ENCODE data around the gene GABPB2.

The GABPB2 gene

DNA sequence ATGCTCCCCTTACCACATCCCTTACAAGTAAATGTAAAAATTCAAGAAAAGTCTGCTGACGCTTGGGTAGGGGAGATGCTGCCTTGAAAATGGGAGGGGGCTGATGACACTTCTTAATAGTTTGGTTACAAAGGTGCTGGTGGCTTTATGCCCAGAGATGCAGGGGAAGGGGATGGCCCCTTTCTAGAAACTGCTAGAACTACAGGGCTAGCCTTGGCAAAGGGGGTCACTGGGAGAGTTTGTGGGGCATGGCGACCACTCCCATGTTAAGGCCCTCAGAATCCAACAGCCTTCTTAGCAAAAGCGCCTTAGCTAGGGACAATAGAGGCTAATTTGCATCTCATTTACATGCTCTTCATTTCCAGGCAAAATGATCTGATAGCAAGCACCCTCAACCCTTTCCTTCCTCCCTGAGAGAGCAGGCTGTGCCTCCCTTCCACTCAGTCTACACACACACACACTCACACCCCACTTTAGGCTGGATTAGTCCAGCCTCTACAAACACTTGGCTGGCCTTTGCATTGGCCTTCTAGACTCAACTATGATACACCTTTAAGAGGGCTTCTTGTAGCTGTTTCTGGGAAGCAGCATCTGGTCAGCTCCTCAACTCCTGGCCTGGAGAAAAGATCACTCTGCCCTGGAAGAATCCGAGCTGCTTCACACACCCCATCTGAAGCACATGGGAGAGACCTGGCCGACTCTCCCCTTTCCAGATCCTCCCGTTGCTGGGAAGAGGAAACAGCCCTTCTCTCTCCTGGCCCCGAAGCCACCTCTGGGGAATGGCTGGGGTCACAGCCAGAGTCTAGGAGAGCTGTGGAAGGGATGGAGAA lies 74.1 kb downstream of the GABPB2 start:
- H3K36me3 Mint-ChIP-seq (ENCODE audit: low read depth) = peaks cover 9% of the 10 kb centered on the region
- H3K27ac Mint-ChIP-seq = no peak overlapping the region
- TF ChIP-seq, protein P1, sequence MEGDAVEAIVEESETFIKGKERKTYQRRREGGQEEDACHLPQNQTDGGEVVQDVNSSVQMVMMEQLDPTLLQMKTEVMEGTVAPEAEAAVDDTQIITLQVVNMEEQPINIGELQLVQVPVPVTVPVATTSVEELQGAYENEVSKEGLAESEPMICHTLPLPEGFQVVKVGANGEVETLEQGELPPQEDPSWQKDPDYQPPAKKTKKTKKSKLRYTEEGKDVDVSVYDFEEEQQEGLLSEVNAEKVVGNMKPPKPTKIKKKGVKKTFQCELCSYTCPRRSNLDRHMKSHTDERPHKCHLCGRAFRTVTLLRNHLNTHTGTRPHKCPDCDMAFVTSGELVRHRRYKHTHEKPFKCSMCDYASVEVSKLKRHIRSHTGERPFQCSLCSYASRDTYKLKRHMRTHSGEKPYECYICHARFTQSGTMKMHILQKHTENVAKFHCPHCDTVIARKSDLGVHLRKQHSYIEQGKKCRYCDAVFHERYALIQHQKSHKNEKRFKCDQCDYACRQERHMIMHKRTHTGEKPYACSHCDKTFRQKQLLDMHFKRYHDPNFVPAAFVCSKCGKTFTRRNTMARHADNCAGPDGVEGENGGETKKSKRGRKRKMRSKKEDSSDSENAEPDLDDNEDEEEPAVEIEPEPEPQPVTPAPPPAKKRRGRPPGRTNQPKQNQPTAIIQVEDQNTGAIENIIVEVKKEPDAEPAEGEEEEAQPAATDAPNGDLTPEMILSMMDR (IDR thresholded peaks at IDR 0.05) = no peak
- peak overlapping the region; percentile 87 for H3K4me3 Mint-ChIP-seq
- no peak for DNase-seq
- H3K27me3 Mint-ChIP-seq (ENCODE audit: low read depth, poor library complexity) = peaks cover 16% of the 10 kb centered on the region
- peaks cover 50% of the 10 kb centered on the region for H3K4me1 Mint-ChIP-seq
- no peaks in the 10 kb centered on the region for H3K9me3 Mint-ChIP-seq

DNA sequence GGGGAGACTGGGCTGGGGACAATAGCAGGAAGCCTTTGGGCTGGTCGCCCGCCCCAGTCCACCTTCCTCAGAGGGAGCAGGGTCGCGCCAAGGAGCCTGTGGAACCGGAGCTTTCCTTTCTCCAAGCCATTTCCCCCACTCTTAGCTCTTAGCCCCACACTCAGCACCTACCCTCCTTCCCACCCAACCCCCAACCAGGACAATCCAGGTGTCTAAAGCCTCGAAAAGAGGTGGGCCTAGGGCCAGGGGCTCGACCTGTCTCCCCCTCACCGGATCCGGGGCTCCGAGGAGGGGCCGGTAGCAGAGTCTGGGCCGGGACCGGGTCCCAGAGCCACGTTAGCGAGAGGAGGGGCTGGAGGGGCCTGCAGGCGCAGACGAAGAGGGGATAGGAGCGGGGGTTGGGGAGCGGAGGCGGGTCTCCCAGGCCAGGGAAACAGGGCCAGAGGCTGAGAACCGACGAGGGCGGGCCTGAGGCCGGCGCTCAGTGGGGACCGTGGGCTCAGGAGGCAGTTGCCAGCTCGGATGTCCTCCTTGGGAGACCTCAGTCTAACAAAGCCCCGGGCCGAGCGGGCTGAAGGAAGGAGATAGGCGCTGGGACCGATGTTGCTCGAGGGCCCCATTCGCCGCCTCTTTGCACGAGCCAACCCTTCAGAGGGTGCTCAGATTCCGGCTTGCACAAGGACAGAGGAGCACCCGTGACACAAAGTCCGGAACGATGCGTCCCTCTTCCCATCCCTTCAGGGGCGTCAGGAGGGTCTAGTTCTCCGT lies 74.9 kb downstream of the GABPB2 start:
- Mint-ChIP-seq H3K4me1 (peaks cover 50% of the 10 kb centered on the region), H3K9me3 (no peaks in the 10 kb centered on the region), H3K27me3 (ENCODE audit: low read depth, poor library complexity) (peaks cover 19% of the 10 kb centered on the region), H3K27ac (no peak overlapping the region), H3K4me3 (peak overlapping the region; percentile 87), H3K36me3 (ENCODE audit: low read depth) (peaks cover 5% of the 10 kb centered on the region)
- TF ChIP-seq, protein P1 (IDR thresholded peaks at IDR 0.05) = no peak
- peak; percentile 47 for DNase-seq

DNA sequence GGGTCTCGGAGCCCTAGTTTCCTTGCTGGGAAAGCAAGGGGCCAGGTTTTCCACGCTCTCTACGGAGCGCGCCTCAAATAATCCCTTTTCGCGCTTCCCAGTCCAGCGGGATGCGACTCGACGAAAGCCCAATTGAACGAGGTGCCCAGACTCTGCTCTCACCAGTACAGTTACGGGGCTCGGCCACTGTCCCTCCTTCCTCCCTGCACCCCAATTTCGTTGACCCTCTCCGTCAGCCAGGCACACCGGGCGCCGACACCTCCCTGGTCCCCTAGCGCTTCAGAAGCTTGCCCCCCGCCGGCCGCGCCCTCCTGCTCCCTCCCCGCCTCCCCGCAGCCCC lies 75.5 kb downstream of the GABPB2 start:
- Mint-ChIP-seq H3K9me3 (no peaks in the 10 kb centered on the region), H3K36me3 (ENCODE audit: low read depth) (peaks cover 5% of the 10 kb centered on the region), H3K4me3 (peak overlapping the region; percentile 87), H3K4me1 (peaks cover 50% of the 10 kb centered on the region), H3K27ac (no peak overlapping the region), H3K27me3 (ENCODE audit: low read depth, poor library complexity) (peaks cover 20% of the 10 kb centered on the region)
- TF ChIP-seq, protein P1 (IDR thresholded peaks at IDR 0.05) = no peak
- no peak for DNase-seq

DNA sequence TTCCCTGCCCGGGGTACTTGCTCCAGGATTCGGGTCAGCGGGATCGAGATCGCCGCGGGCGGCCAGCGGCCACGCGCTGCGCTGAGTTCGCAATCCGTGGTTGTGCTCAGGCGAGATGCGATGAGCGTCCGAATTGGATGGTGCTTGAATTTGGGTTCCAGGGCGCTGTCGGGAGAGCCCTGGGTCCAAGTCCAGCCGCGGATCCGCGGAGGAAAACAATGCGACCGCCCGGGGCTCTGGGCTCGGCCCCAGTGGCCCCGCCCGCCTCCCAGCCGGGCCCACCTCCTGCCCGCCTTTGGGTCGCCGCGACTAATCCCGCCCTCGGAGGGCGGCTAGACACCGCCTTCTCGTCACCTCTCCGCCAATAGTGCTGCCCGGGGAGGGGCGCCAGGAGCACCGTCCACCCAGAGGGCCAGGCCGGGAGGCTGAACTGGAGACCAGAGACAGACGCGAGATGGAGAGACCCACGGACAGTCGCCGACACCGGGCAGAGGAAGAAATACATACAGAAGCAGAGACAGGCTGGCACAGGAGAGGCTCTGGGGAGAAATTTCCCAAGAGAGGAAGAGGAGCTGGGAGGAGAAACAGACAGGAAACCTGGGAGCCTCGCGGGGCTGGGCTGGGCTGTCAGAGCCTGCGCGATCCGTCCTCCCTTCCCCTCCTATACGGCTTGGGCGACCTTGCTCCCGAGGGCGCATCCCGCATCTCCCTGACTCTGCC lies 76.0 kb downstream of the GABPB2 start, which contains the start of gene SEMA6C:
TSS of gene SEMA6C (minus strand) at position 220 of the 720 bp plus-strand sequence. CDS start 4,010 bp downstream, outside the sequence.
- peak; percentile 92 for DNase-seq
- Mint-ChIP-seq H3K36me3 (ENCODE audit: low read depth) (peaks cover 5% of the 10 kb centered on the region), H3K4me1 (peaks cover 50% of the 10 kb centered on the region), H3K27ac (no peak within 1 kb of the TSS), H3K4me3 (peak within 1 kb of the TSS; percentile 87), H3K9me3 (no peaks in the 10 kb centered on the region), H3K27me3 (ENCODE audit: low read depth, poor library complexity) (peaks cover 20% of the 10 kb centered on the region)
- TF ChIP-seq, protein P1 (IDR thresholded peaks at IDR 0.05) = no peak

DNA sequence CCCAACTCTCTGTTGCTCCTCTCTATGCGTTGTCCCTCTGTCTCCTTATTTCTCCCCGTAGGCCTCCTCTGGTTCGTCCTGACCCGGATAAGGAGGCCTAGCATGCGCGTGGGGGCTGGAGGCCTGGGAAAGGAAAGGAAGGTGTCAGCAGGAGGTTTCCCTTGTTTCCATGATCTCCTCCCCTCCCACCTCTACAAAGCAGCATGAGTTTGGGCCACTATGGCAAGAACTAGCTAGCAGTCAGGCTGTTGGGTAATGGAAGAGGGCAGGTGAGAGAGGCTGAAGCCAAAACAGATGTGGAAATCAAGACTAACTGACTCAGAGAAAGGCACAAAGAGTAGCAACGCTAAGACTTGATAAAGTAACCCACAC lies 76.6 kb downstream of the GABPB2 start:
- no peak for DNase-seq
- Mint-ChIP-seq H3K9me3 (no peaks in the 10 kb centered on the region), H3K36me3 (ENCODE audit: low read depth) (peaks cover 3% of the 10 kb centered on the region), H3K4me3 (peak overlapping the region; percentile 87), H3K27ac (no peak overlapping the region), H3K4me1 (peaks cover 48% of the 10 kb centered on the region), H3K27me3 (ENCODE audit: low read depth, poor library complexity) (peaks cover 20% of the 10 kb centered on the region)
- TF ChIP-seq, protein P1 (IDR thresholded peaks at IDR 0.05) = no peak
